Measurements from ENCODE around the gene OGFOD3. TPM values are rescaled to one million over a fixed set of nuclear protein-coding genes. Genes with fewer than 3 reads are reported as not detected.
"Not testable (repeated sequence)": the region's sequence is repeated elsewhere in the genome, so short reads cannot be mapped to it uniquely, and the experiment has no call there.

The OGFOD3 gene
- total RNA-seq, 5 donors from 2014 or later (not counting 1 experiment from before 2014, with no cell fraction given) = 22.0 to 32.2 (median 29.2) TPM

- ATAC-seq (replicated peaks in 1 of 4) (no peak), DNase-seq (no peak)
- Mint-ChIP-seq H3K27ac (no peak overlapping the region), H3K4me3 (no peak overlapping the region), H3K36me3 (no peaks in the 10 kb centered on the region), H3K9me3 (no peaks in the 10 kb centered on the region), H3K27me3 (peaks cover 16 to 39% of the 10 kb centered on the region in 2 donors), H3K4me1 (peaks cover 3 to 17% (median 16%) of the 10 kb centered on the region in 3 donors)
- H3K4me3 ChIP-seq (ENCODE audit: control insufficient read depth in 1 of 2, extremely low read depth in 1 of 2, low read length in 1 of 2) = no peak overlapping the region
- no peaks in the 10 kb centered on the region for H3K36me3 ChIP-seq (ENCODE audit: control insufficient read depth in 2 of 2, extremely low read depth in 1 of 2, insufficient read depth in 1 of 2, low read length in 1 of 2)
- whole genome bisulfite sequencing (ENCODE audit: insufficient coverage) = 67% methylated on average over 16 of the region's 22 CpGs
- H3K27me3 ChIP-seq (replicated peaks in 1 of 2; ENCODE audit: control insufficient read depth in 2 of 2, extremely low read depth in 1 of 2, insufficient read depth in 2 of 2, low read length in 1 of 2) = peaks cover 0 to 65% of the 10 kb centered on the region in 2 experiments
- H3K9me3 ChIP-seq = no peaks in the 10 kb centered on the region
- ChIA-PET POLR2A (interaction anchor here in 1 of 2 donors (0.6 kb wide), 2 partner anchors 126 to 165 kb away, joined by 4 read pairs; no protein-coding TSS in a partner anchor), CTCF (no interaction called here)
- H3K4me1 ChIP-seq (ENCODE audit: control insufficient read depth in 1 of 2, extremely low read depth in 1 of 2, insufficient read depth in 2 of 2, low read length in 2 of 2) = peaks cover 0 to 13% of the 10 kb centered on the region in 2 experiments
- H3K27ac ChIP-seq (ENCODE audit: low read length) = no peak overlapping the region
These were observed 34.2 kb downstream of the OGFOD3 start for GRCh38 chr17:82384051-82384729.

- Mint-ChIP-seq H3K9me3 (no peaks in the 10 kb centered on the region), H3K36me3 (no peaks in the 10 kb centered on the region), H3K27ac (no peak overlapping the region), H3K4me1 (peaks cover 3 to 17% (median 16%) of the 10 kb centered on the region in 3 donors), H3K4me3 (no peak overlapping the region), H3K27me3 (peaks cover 21 to 42% of the 10 kb centered on the region in 2 donors)
- H3K9me3 ChIP-seq = no peaks in the 10 kb centered on the region
- no peaks in the 10 kb centered on the region for H3K36me3 ChIP-seq (ENCODE audit: control insufficient read depth in 2 of 2, extremely low read depth in 1 of 2, insufficient read depth in 1 of 2, low read length in 1 of 2)
- H3K4me3 ChIP-seq (ENCODE audit: control insufficient read depth in 1 of 2, extremely low read depth in 1 of 2, low read length in 1 of 2) = no peak overlapping the region
- DNase-seq (no peak), ATAC-seq (replicated peaks in 1 of 4) (no peak)
- POLR2A ChIA-PET = no interaction called here
- CTCF ChIA-PET = interaction anchor here in 1 of 2 donors (0.7 kb wide), 1 partner anchor 399 kb away, joined by 3 read pairs; no protein-coding TSS in a partner anchor
- H3K27ac ChIP-seq (ENCODE audit: low read length) = no peak overlapping the region
- H3K4me1 ChIP-seq (ENCODE audit: control insufficient read depth in 1 of 2, extremely low read depth in 1 of 2, insufficient read depth in 2 of 2, low read length in 2 of 2) = peaks cover 0 to 13% of the 10 kb centered on the region in 2 experiments
- 82% methylated on average over 14 of the region's 18 CpGs for WGBS (ENCODE audit: insufficient coverage)
- H3K27me3 ChIP-seq (replicated peaks in 1 of 2; ENCODE audit: control insufficient read depth in 2 of 2, extremely low read depth in 1 of 2, insufficient read depth in 2 of 2, low read length in 1 of 2) = peaks cover 0 to 71% of the 10 kb centered on the region in 2 experiments
These were observed 35.0 kb downstream of the OGFOD3 start for GRCh38 chr17:82383411-82383810.

GRCh38 chr17:82382933-82383255, 35.5 kb downstream of the OGFOD3 start:
- Histone ChIP-seq H3K27me3 (replicated peaks in 1 of 2; ENCODE audit: control insufficient read depth in 2 of 2, extremely low read depth in 1 of 2, insufficient read depth in 2 of 2, low read length in 1 of 2) (peaks cover 0 to 73% of the 10 kb centered on the region in 2 experiments), H3K4me3 (ENCODE audit: control insufficient read depth in 1 of 2, extremely low read depth in 1 of 2, low read length in 1 of 2) (no peak overlapping the region), H3K9me3 (no peaks in the 10 kb centered on the region), H3K27ac (ENCODE audit: low read length) (no peak overlapping the region), H3K36me3 (ENCODE audit: control insufficient read depth in 2 of 2, extremely low read depth in 1 of 2, insufficient read depth in 1 of 2, low read length in 1 of 2) (no peaks in the 10 kb centered on the region), H3K4me1 (ENCODE audit: control insufficient read depth in 1 of 2, extremely low read depth in 1 of 2, insufficient read depth in 2 of 2, low read length in 2 of 2) (peaks cover 0 to 13% of the 10 kb centered on the region in 2 experiments)
- ChIA-PET CTCF (interaction anchor here in 1 of 2 donors (0.7 kb wide), 1 partner anchor 399 kb away, joined by 3 read pairs; no protein-coding TSS in a partner anchor), POLR2A (no interaction called here)
- Mint-ChIP-seq H3K4me3 (no peak overlapping the region), H3K27ac (no peak overlapping the region), H3K9me3 (no peaks in the 10 kb centered on the region), H3K4me1 (peaks cover 3 to 16% (median 15%) of the 10 kb centered on the region in 3 donors), H3K36me3 (no peaks in the 10 kb centered on the region), H3K27me3 (peaks cover 21 to 42% of the 10 kb centered on the region in 2 donors)
- 80% methylated on average over 11 of the region's 11 CpGs for whole genome bisulfite sequencing (ENCODE audit: insufficient coverage)
- no peak for ATAC-seq (replicated peaks in 1 of 4)
- no peak for DNase-seq

GRCh38 chr17:82382220-82382932, 36.0 kb downstream of the OGFOD3 start:
- DNase-seq; H3K4me3 ChIP-seq (ENCODE audit: control insufficient read depth in 1 of 2, extremely low read depth in 1 of 2, low read length in 1 of 2); H3K27ac Mint-ChIP-seq; POLR2A ChIA-PET; H3K4me3 Mint-ChIP-seq; H3K9me3 ChIP-seq; H3K9me3 Mint-ChIP-seq; H3K27ac ChIP-seq (ENCODE audit: low read length); H3K36me3 Mint-ChIP-seq; ATAC-seq (replicated peaks in 1 of 4); H3K36me3 ChIP-seq (ENCODE audit: control insufficient read depth in 2 of 2, extremely low read depth in 1 of 2, insufficient read depth in 1 of 2, low read length in 1 of 2): not testable (repeated sequence)
- WGBS (ENCODE audit: insufficient coverage) = 79% methylated on average over 10 of the region's 21 CpGs
- CTCF ChIA-PET = interaction anchor here (0.6 to 0.7 kb wide), 2 partner anchors 279 to 400 kb away, joined by 3 to 8 read pairs; no protein-coding TSS in a partner anchor
- H3K4me1 Mint-ChIP-seq = peaks cover 2 to 11% (median 10%) of the 10 kb centered on the region in 3 donors
- Histone ChIP-seq H3K4me1 (ENCODE audit: control insufficient read depth in 1 of 2, extremely low read depth in 1 of 2, insufficient read depth in 2 of 2, low read length in 2 of 2) (peaks cover 0 to 11% of the 10 kb centered on the region in 2 experiments), H3K27me3 (replicated peaks in 1 of 2; ENCODE audit: control insufficient read depth in 2 of 2, extremely low read depth in 1 of 2, insufficient read depth in 2 of 2, low read length in 1 of 2) (peaks cover 0 to 72% of the 10 kb centered on the region in 2 experiments)
- peaks cover 21 to 44% of the 10 kb centered on the region in 2 donors for H3K27me3 Mint-ChIP-seq

- H3K36me3 Mint-ChIP-seq; H3K4me1 ChIP-seq (ENCODE audit: control insufficient read depth in 1 of 2, extremely low read depth in 1 of 2, insufficient read depth in 2 of 2, low read length in 2 of 2); H3K9me3 ChIP-seq; H3K36me3 ChIP-seq (ENCODE audit: control insufficient read depth in 2 of 2, extremely low read depth in 1 of 2, insufficient read depth in 1 of 2, low read length in 1 of 2); POLR2A ChIA-PET; H3K4me3 Mint-ChIP-seq; H3K27ac ChIP-seq (ENCODE audit: low read length); DNase-seq; ATAC-seq (replicated peaks in 1 of 4); H3K9me3 Mint-ChIP-seq; H3K4me3 ChIP-seq (ENCODE audit: control insufficient read depth in 1 of 2, extremely low read depth in 1 of 2, low read length in 1 of 2): not testable (repeated sequence)
- CTCF ChIA-PET = interaction anchor here in 1 of 2 donors (0.6 kb wide), 1 partner anchor 279 kb away, joined by 8 read pairs; no protein-coding TSS in a partner anchor
- peaks cover 0 to 65% of the 10 kb centered on the region in 2 experiments for H3K27me3 ChIP-seq (replicated peaks in 1 of 2; ENCODE audit: control insufficient read depth in 2 of 2, extremely low read depth in 1 of 2, insufficient read depth in 2 of 2, low read length in 1 of 2)
- H3K4me1 Mint-ChIP-seq = peaks cover 2 to 11% (median 8%) of the 10 kb centered on the region in 3 donors
- H3K27ac Mint-ChIP-seq = peak overlapping the region in 1 of 2 donors; percentile 37
- 60% methylated on average over 2 of the region's 10 CpGs for WGBS (ENCODE audit: insufficient coverage)
- H3K27me3 Mint-ChIP-seq = peaks cover 21 to 44% of the 10 kb centered on the region in 2 donors
These were observed 36.7 kb downstream of the OGFOD3 start for GRCh38 chr17:82381703-82382009.

GRCh38 chr17:82380860-82381702, 37.3 kb downstream of the OGFOD3 start:
- H3K4me3 Mint-ChIP-seq = no peak overlapping the region
- no peaks in the 10 kb centered on the region for H3K36me3 ChIP-seq (ENCODE audit: control insufficient read depth in 2 of 2, extremely low read depth in 1 of 2, insufficient read depth in 1 of 2, low read length in 1 of 2)
- ChIA-PET POLR2A (no interaction called here), CTCF (interaction anchor here in 1 of 2 donors (0.6 kb wide), 2 partner anchors 135 to 280 kb away, joined by 3 to 8 read pairs; no protein-coding TSS in a partner anchor)
- no peaks in the 10 kb centered on the region for H3K9me3 Mint-ChIP-seq
- peaks cover 21 to 45% of the 10 kb centered on the region in 2 donors for H3K27me3 Mint-ChIP-seq
- peaks cover 2 to 11% (median 8%) of the 10 kb centered on the region in 3 donors for H3K4me1 Mint-ChIP-seq
- no peaks in the 10 kb centered on the region for H3K9me3 ChIP-seq
- H3K4me3 ChIP-seq (ENCODE audit: control insufficient read depth in 1 of 2, extremely low read depth in 1 of 2, low read length in 1 of 2) = no peak overlapping the region
- H3K27me3 ChIP-seq (replicated peaks in 1 of 2; ENCODE audit: control insufficient read depth in 2 of 2, extremely low read depth in 1 of 2, insufficient read depth in 2 of 2, low read length in 1 of 2) = peaks cover 0 to 66% of the 10 kb centered on the region in 2 experiments
- ATAC-seq (replicated peaks in 1 of 4) = no peak
- WGBS (ENCODE audit: insufficient coverage) = 60% methylated on average over 15 of the region's 23 CpGs
- H3K36me3 Mint-ChIP-seq = no peaks in the 10 kb centered on the region
- no peak for DNase-seq
- H3K27ac Mint-ChIP-seq = peak overlapping the region in 1 of 2 donors; percentile 37
- H3K4me1 ChIP-seq (ENCODE audit: control insufficient read depth in 1 of 2, extremely low read depth in 1 of 2, insufficient read depth in 2 of 2, low read length in 2 of 2) = no peaks in the 10 kb centered on the region
- no peak overlapping the region for H3K27ac ChIP-seq (ENCODE audit: low read length)

Measured in T-cell (primary cell).